GM18873 (cell line): ENCODE measurements around the gene TCF7L1.
"Not testable (repeated sequence)": the region's sequence is repeated elsewhere in the genome, so short reads cannot be mapped to it uniquely, and the experiment has no call there.

ENCODE experiments used
- ATAC-seq: cut with Tn5 transposase; IDR thresholded peaks from one replicate; pipeline ENCODE4 v1.9.1; 2021; ENCODE audit warnings: mild to moderate bottlenecking, moderate library complexity, moderate number of reproducible peaks; ENCODE audit not compliant: unreplicated experiment, low FRiP score

TCF7L1 gene

DNA sequence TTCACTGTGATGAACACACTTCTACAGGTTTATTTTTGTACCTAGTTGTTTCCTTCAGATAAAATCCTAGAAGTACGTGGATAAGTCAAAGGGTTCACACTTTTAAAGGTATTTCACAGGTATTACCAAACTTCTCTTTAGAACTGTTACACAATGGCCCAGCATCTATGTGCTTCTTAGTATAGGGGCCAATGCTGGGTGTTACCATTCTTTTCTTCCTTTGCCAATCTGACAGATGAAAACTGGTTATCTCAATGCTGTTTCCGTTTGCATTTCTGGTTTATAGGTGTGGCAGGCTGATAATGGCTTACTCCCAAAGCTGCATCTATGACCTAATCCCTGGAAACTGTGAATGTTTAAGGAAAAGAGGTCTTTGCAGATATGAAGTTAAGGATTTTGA lies 2.8 kb upstream of the TCF7L1 start:
- ATAC-seq = no peak

DNA sequence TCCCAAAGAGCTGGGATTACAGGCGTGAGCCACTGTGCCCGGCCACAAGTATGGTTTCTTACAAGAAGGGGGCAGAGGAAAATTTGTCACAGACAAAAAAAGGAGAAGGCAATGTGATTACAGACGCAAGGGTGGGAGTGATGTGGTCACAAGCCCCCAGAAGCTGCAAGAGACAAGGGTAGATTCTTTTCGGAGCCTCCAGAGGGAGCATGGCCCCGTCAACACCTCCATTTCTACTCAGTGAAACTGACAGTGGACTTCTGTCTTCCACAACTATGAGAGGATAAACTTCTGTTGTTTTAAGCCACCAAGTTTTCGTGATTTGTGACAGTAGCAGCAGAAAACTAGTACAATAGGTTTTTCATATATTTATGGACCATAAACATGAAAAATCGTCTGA lies 2.1 kb upstream of the TCF7L1 start:
- no peak for ATAC-seq

DNA sequence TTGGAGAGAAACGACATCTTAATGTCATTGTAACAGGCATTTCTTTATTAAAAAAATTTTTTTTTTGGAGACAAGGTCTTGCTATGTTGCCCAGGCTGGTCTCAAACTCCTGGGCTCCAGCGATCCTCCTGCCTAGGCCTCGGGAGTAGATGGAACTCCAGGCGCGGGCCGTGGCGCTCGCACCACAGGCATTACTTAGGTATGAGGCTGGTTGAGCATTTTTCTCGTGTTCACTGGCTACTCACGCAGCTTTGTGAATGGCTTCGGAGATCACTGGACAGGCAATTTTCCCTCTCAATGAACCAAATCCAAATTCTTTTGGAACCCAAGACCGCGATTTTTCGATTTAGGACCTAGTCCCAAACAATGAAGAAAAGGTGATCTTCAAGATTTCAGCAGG lies 795 bp upstream of the TCF7L1 start:
- ATAC-seq = no peak

GRCh38 chr2:85133751-85134254 lies 611 bp downstream of the TCF7L1 start:
- no peak for ATAC-seq

DNA sequence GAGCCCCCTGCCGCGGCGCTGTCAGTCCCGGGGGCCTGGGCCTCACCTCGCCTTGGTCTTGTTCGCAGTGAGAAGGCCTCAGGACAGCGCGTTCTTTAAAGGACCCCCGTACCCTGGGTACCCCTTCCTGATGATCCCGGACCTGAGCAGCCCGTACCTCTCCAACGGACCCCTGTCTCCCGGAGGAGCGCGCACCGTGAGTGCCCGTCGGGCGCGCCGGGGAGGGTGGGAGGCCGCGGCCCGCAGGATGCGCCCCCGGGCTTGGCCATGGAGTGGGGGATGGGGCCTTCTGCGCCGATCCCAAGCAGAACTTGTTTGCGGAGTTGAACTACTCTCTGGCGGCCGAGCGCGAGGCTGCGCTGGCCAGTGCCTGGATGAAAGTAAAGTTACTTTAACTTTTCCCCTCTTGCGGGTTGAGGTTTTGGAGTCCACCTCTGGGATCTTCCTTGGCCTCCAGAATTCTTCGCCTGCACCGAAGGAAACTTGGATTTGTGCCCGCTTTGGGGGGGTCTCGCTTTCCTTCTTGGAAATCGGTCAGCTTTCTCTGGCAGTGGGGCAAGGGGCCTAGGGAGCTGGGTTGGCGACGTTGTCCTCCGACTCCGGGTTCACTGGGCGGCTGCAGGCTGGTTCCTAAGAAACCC lies 1.2 kb downstream of the TCF7L1 start:
- no peak for ATAC-seq

GRCh38 chr2:85134896-85135659 lies 1.9 kb downstream of the TCF7L1 start:
- no peak for ATAC-seq

DNA sequence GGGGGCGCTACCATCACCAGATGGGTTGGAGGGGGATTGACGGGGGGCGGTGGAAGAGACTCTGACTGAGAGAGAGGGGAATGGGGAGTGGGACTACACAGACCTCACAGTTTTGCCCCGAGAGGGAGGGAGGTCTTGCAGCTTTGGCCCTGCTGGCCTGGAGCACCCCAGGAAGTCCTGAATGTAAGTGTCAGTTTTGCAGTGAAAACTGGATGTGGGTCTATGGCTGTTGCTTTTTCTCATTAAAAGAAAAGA lies 2.4 kb downstream of the TCF7L1 start:
- ATAC-seq = no peak

GRCh38 chr2:85137156-85137555 lies 4.0 kb downstream of the TCF7L1 start:
- ATAC-seq = no peak

DNA sequence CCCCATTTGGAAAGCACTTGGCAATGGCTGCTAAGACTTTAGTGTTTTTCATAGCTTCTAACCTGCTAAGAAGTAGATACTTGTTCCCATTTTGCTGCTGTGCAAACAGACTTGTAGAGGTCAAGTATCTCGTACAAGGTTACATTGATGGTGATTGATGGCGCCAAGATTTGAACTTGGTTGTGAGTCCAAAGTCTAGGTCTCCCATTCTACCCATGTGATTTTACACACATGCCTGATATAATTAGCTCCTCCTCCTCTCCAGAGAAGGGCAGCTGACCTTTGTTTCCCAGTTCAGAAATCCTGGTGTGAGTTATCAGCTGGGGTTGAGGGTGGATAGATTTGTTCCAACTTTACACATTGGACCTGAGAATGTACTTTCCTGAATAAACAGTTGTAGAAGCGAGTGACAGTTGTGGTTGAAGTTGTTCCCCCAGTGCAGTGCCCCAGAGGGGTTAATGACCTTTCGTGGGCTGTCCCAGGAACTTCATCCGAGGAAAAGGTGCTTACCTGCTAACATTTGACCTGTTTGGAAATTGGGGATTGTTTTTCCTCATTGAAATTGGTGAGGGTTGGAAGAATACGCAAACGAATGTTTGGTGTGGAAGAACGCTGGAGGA lies 10.4 kb downstream of the TCF7L1 start:
- no peak for ATAC-seq

DNA sequence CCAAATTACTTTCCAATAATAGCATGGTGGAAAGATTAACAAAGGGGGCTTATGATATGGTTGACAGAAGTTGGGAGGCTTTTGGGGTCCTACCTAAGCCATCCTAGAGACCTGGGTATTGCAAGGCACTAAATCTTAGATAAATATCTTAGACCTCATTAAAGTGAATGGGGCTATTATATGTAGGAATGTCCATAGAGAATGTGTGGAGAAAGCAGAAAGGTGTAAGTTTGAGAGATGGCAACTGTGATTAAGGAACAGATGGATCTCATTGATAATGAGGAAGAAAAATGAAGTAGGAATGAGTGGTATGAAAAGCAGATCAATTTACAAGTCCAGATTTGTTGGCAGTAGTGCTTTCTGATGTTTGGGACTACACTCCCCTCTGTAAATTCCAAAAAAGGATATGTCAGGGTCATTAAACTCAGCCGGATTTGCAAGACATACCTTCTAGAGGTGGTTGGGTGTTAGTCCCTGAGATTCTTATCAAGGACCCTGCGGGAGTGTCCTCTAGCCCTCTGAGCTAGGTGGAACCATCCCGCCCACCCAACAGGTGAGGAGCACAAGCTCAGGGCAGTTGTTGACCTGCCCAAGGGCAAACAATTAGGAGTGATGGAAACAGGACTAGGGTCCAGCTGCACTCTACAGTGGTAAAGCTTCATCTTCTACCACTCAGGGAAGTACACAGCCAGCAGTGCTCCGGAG lies 12.1 kb downstream of the TCF7L1 start:
- no peak for ATAC-seq

GRCh38 chr2:85148190-85148589 lies 15.0 kb downstream of the TCF7L1 start:
- no peak for ATAC-seq

- ATAC-seq = no peak
These were observed 17.8 kb downstream of the TCF7L1 start for GRCh38 chr2:85151026-85151425.

GRCh38 chr2:85152895-85153294 lies 19.7 kb downstream of the TCF7L1 start:
- ATAC-seq = no peak

- no peak for ATAC-seq
These were observed 21.0 kb downstream of the TCF7L1 start for GRCh38 chr2:85154048-85154753.

GRCh38 chr2:85155082-85155481 lies 21.9 kb downstream of the TCF7L1 start:
- ATAC-seq = not testable (repeated sequence)

DNA sequence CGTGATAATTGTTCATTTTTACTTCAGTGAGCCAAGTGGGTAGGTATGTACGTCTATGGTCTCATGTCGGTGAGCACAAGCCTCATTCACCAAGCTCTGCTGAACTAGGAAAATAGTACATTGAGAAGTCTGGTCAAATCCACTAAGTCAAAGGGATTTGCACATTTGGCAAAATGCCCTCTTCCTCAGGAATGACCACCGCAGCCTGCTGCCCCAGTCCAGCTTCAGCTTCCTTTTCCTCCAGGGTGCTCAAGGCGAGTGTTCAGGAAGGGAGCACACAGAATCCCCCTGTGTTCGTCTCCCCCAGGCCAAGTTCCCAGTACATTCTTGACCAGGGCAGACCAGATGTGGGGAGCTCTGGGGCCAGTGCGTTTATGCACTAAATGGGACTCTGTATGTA lies 23.0 kb downstream of the TCF7L1 start:
- ATAC-seq = no peak

DNA sequence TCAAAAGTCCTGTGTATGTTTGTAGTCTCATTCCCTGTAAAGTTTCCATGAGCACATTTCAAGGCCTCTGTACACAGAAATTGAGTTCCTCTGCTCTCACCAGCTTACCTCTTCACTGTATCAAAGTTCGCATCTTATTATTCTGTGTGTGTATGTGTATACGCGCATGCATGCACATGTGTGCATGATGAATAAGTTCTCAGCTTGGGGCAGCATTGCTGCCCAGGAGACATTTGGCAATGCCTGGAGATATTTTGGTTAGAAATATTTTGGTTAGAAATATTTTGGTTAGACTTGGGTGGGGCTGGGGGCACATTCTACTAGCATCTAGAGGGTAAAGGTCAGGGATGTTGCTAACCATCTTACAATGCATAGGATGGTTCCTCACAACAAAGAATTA lies 23.4 kb downstream of the TCF7L1 start:
- ATAC-seq = no peak

DNA sequence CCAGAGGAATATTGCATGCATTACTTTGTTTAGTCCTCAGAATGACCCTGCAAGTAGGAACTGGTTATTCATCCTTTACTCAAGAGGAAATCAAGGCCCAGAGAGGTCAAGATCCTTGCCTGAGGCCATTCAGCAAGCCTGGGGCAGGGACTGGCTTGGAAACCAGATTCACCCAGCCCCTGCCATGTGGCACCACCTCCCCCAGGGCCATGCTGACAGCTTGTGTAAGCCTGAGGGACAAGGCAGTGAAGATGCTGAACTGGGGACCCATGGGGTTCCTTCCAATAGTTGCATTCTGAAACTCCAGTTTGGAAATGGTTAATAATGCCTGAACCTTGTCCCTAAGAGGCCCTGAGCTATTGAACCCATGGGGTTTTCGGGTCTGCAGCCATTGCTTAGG lies 24.2 kb downstream of the TCF7L1 start:
- ATAC-seq = no peak

- ATAC-seq = no peak
These were observed 25.5 kb downstream of the TCF7L1 start for GRCh38 chr2:85158559-85159273.

DNA sequence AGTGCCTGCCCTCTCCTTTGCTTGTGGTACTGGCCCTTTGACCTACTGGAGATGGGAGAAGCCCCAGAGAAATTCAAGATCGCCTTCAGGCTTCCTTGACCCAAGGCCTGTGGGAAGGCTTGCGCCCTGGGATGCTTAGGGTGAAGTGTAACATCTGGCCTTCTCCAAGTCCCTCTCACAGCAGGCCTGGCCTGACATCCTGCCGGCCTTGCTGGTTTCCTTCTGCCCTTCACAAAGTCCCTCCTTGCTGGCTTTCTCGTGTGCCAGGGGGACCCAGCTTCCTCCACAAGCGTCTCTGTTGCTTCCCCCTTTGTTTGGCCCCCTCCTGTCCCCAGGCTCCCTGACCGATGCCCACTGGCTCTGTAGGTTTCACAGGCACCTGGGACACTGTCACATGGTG lies 26.4 kb downstream of the TCF7L1 start:
- no peak for ATAC-seq
